ENCODE measurements around the gene ACTA1. TPM values are rescaled to one million over a fixed set of nuclear protein-coding genes. Genes with fewer than 3 reads are reported as not detected.

ACTA1 gene
- total and polyA plus RNA-seq, 2 of the 13 experiments (the other 11 are each of a cell fraction or from before 2014, with no cell fraction given): 1.4 to 5.2 TPM

- 22% methylated on average over 5 of the region's 7 CpGs for WGBS (ENCODE audit: low lambda C conversion rate)
- no peaks in the 10 kb centered on the region for H3K4me1 ChIP-seq (ENCODE audit: insufficient read depth, low read length)
- no peak overlapping the region for H3K27ac ChIP-seq (ENCODE audit: extremely low read length, insufficient read depth, low read length)
- H3K9ac ChIP-seq (ENCODE audit: insufficient read depth, low read depth, low read length): no peak overlapping the region
- H4K20me1 ChIP-seq (ENCODE audit: insufficient read depth, low read length): no peaks in the 10 kb centered on the region
- ATAC-seq (peak; percentile 79), FAIRE-seq (peak; percentile 36), DNase-seq (ENCODE audit: low spot score) (no peak)
- in situ Hi-C loops (cut with HindIII; ENCODE audit: extremely low pct_ligation_motif_present, low pct_unique_long_range_greater_than_20kb) (no loop called here), intact Hi-C loops (cut with micrococcal nuclease; ENCODE audit: unreplicated experiment) (no loop called here)
- no peak overlapping the region for H3K4me2 ChIP-seq (ENCODE audit: low read depth, low read length)
- H3K9me3 ChIP-seq (ENCODE audit: low read length): no peaks in the 10 kb centered on the region
- no peak overlapping the region for H3K4me3 ChIP-seq (replicated peaks in 1 of 3; ENCODE audit: insufficient read depth in 1 of 3, low read depth in 2 of 3, low read length in 3 of 3)
- CTCF ChIA-PET (ENCODE audit: low intra/inter-chr PET ratio, low total read pairs): no interaction called here
- no peaks in the 10 kb centered on the region for H3K36me3 ChIP-seq (replicated peaks in 1 of 2; ENCODE audit: control insufficient read depth in 1 of 2, insufficient read depth in 2 of 2, low read length in 2 of 2)
- peaks cover 0 to 7% of the 10 kb centered on the region in 2 experiments; a peak in 1 of 5 replicates for H3K27me3 ChIP-seq (ENCODE audit: control insufficient read depth in 1 of 2, insufficient read depth in 2 of 2, low read length in 2 of 2)
- H2AFZ ChIP-seq (ENCODE audit: low read length): no peak overlapping the region
- POLR2A ChIA-PET: interaction anchor here (1.0 kb wide), 1 partner anchor 12 kb away, joined by 3 read pairs; no protein-coding TSS in a partner anchor
- no TSS peak for BruUV-seq (replicated peaks)
- no peaks in the 10 kb centered on the region for H3K79me2 ChIP-seq (ENCODE audit: insufficient read depth, low read length)
- TF ChIP-seq ZNF138 (CRISPR knock-in tag; IDR thresholded peaks at IDR 0.05; ENCODE audit: low read depth) (no peak), MXD3 (CRISPR knock-in tag; IDR thresholded peaks at IDR 0.05) (no peak), ZBTB37 (CRISPR knock-in tag; IDR thresholded peaks at IDR 0.05) (no peak), BHLHE40 (IDR thresholded peaks at IDR 0.05; ENCODE audit: low read length) (peak; percentile 70), CTCF (CRISPR knock-in tag; IDR thresholded peaks at IDR 0.05) (peak; percentile 54), MLXIP (CRISPR knock-in tag; IDR thresholded peaks at IDR 0.05; ENCODE audit: borderline replicate concordance) (0 out of 2 replicates have a peak, but pooled peaks have one; percentile 54), PITX1 (CRISPR knock-in tag; IDR thresholded peaks at IDR 0.05) (0 out of 2 replicates have a peak, but pooled peaks have one; percentile 30), ZSCAN12 (CRISPR knock-in tag; IDR thresholded peaks at IDR 0.05) (no peak), ZNF512B (CRISPR knock-in tag; IDR thresholded peaks at IDR 0.05; ENCODE audit: borderline replicate concordance) (no peak), ZNF230 (CRISPR knock-in tag; IDR thresholded peaks at IDR 0.05) (no peak), TFE3 (CRISPR knock-in tag; IDR thresholded peaks at IDR 0.05) (no peak), ZFY (CRISPR knock-in tag; IDR thresholded peaks at IDR 0.05) (no peak), FOXK2 (IDR thresholded peaks at IDR 0.05) (no peak), ATF1 (CRISPR knock-in tag; IDR thresholded peaks at IDR 0.05) (no peak)
Observed at GRCh38 chr1:229420765-229421164, 13.1 kb downstream of the ACTA1 start.
